Measurements from ENCODE around the gene MTG1.

DNA sequence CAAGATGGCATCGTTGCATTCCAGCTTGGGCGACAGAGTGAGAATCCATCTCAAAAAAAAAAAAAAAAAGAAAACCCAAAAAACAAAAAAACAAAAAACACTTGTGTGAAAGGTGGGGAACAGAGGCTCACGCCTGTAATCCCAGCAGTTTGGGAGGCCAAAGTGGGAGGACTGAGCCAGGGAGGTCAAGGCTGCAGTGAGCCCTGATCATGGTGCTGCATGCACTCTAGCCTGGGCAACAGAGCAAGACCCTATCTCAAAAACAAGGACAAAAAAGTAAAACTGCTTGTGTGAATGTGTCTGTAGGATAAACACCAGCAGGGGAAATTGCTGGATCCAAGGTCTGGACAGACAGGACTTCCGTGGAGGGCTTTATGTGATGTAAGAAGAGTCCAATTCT is 10.4 kb upstream of the MTG1 start:
- TF ChIP-seq SUZ12 (IDR thresholded peaks at IDR 0.05) (no peak), FOXA1 (IDR thresholded peaks at IDR 0.05) (no peak), ARNT (IDR thresholded peaks at IDR 0.05) (no peak), FOXM1 (IDR thresholded peaks at IDR 0.05; ENCODE audit: borderline replicate concordance) (no peak), LEF1 (IDR thresholded peaks at IDR 0.05; ENCODE audit: borderline replicate concordance) (no peak), ELF4 (IDR thresholded peaks at IDR 0.05) (no peak), L3MBTL2 (conservative IDR thresholded peaks at IDR 0.05) (no peak), SP1 (IDR thresholded peaks at IDR 0.05) (no peak), BHLHE40 (IDR thresholded peaks at IDR 0.05; ENCODE audit: borderline replicate concordance) (no peak)

Measured in HEK293T (cell line).